Body of pancreas (tissue), 4 donors: ENCODE data around the gene ASPHD2. TPM values are rescaled to one million over a fixed set of nuclear protein-coding genes. Genes with fewer than 3 reads are reported as not detected.

Source experiments
- ATAC-seq: fragments of 150-250 bp; one replicate; pipeline ENCODE4 v1.9.1; 2016
- DNase-seq, 4 donors: peaks; one replicate each; pipeline ENCODE4 v3.0.0-alpha.2; 2019
- H3K27ac ChIP-seq, 4 donors: fragments of 200-600 bp; sonication (generic); 1 replicate in 3 of 4; 2 replicates in 1 of 4; pipeline versions ENCODE4 v1.5.1 to v1.6.1; 2016 to 2019; ENCODE audit warnings: mild to moderate bottlenecking in 1 of 4, mixed read lengths in 1 of 4, moderate library complexity in 1 of 4
- H3K27me3 ChIP-seq, 2 donors: fragments of 200-600 bp; sonication (generic); one replicate each; pipeline ENCODE4 v1.6.0; 2016; ENCODE audit warnings: mild to moderate bottlenecking in 1 of 2
- H3K36me3 ChIP-seq, 2 donors: fragments of 200-600 bp; sonication (generic); replicated peaks in 1 of 2; 2 replicates each; pipeline ENCODE4 v1.5.1; 2016; ENCODE audit warnings: low read depth in 2 of 2; ENCODE audit not compliant: insufficient read depth in 1 of 2
- H3K4me1 ChIP-seq: fragments of 200-600 bp; sonication (generic); one replicate; pipeline ENCODE4 v1.6.0; 2016
- H3K4me3 ChIP-seq, 2 donors: fragments of 200-600 bp; sonication (generic); 1 replicate in 1 of 2; 2 replicates in 1 of 2; pipeline ENCODE4 v1.5.1; 2016 to 2019
- H3K9me3 ChIP-seq, 3 donors: fragments of 200-600 bp; sonication (generic); 1 replicate in 2 of 3; 2 replicates in 1 of 3; pipeline ENCODE4 v1.5.1; 2016
- CTCF ChIP-seq, 7 experiments: fragments of 450-650 bp in 4 of 7; fragments of 200-600 bp in 3 of 7; sonication (generic) in 3 of 7; IDR thresholded peaks; one replicate each; pipeline ENCODE4 v1.5.1; 2016 to 2019; ENCODE audit warnings: antibody characterized with exemption in 7 of 7
- POLR2A ChIP-seq, 3 donors: fragments of 450-650 bp; IDR thresholded peaks; one replicate each; pipeline ENCODE4 v1.6.1; 2016; ENCODE audit warnings: antibody characterized with exemption in 3 of 3, mild to moderate bottlenecking in 2 of 3
- WGBS, 2 donors: methylation state at CpG; one replicate each; pipeline ENCODE4 v1.1.5; 2017; 5-methylcytosine and 5-hydroxymethylcytosine counted together
- intact Hi-C: fragments of 100-400 bp; cut with DNase I; formaldehyde crosslinking; loops from one replicate; pipeline ENCODE4 v1.15.1; 2023
- total RNA-seq, 2 donors: library from RNA; depleted of rRNA; stranded (reverse); fragments of >200 nt; gene quantifications; one replicate each; pipeline ENCODE4 v1.1.0, GENCODE V29; 2016

ASPHD2 gene
- 1 to 10 TPM in 1 of 2 donors, under 1 TPM in 1; 0.33 to 1.6 TPM for total RNA-seq

DNA sequence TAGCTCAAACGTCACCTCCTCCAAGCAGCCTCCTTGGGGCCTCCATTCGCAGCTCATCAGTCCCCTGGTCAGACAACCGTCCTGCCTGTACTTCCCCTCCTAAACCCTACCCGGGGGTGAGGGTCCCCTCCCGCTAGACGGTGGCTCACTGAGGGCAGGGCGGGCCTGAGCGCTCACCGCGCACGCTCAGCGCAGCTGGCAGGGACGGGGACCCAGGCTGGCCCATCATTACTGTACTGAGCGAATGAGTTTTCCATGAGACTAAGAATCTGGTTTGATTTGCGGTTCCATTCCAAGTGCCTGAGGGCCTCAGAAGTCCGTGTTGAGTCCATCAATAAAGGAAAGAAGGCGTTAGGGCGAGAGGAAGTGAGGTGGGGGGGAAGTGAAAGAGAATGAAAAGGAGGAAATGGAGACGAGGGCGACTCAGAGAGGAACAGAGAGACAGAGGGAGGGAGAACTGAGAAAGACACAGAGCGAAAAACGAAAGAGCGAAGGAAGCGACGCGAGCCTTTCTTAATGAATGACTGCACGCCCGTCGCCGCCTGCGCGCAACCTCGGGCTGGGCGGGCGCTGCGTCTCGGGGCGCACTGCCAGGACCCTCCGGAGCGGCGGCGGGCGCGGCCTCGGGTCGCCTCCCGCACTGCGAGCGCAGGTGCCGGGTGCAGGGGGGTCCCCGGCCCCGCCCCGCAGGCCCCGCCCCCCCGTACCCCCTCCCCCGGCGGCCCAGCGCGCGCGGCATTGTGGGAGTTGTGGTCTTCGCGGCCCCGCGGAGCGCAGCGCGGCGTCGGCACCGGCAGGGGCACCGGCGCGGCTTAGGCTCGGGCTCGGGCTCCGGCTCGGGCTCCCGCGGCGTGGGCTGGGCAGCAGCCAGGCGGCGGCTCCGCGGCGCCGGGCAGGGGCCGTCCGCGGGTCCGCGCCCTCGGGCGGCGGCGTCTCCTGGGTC lies at the start of gene ASPHD2:
Gene ASPHD2, plus strand, starts transcription at position 746 of the 943 bp plus-strand sequence. CDS start 4,356 bp downstream, outside the sequence.
- peak in 2 of 7 experiments; percentile 16 to 21 for TF ChIP-seq CTCF (IDR thresholded peaks at IDR 0.05)
- peak in 2 of 3 donors; percentile 52 to 64 for TF ChIP-seq POLR2A (IDR thresholded peaks at IDR 0.05)
- H3K27me3 ChIP-seq: no peaks in the 10 kb centered on the region
- no peaks in the 10 kb centered on the region for H3K9me3 ChIP-seq
- H3K4me1 ChIP-seq: peaks cover 13% of the 10 kb centered on the region
- ATAC-seq (peak; percentile 80), DNase-seq (peak; percentile 50 to 69 (median 57))
- intact Hi-C loops: no loop called here
- WGBS, 2 donors: 2% methylated on average over 36 to 66 of the region's 96 CpGs
- peak within 1 kb of the TSS; percentile 26 to 73 (median 48) for H3K27ac ChIP-seq
- H3K4me3 ChIP-seq: peak within 1 kb of the TSS; percentile 16 to 19
- H3K36me3 ChIP-seq: no peaks in the 10 kb centered on the region

DNA sequence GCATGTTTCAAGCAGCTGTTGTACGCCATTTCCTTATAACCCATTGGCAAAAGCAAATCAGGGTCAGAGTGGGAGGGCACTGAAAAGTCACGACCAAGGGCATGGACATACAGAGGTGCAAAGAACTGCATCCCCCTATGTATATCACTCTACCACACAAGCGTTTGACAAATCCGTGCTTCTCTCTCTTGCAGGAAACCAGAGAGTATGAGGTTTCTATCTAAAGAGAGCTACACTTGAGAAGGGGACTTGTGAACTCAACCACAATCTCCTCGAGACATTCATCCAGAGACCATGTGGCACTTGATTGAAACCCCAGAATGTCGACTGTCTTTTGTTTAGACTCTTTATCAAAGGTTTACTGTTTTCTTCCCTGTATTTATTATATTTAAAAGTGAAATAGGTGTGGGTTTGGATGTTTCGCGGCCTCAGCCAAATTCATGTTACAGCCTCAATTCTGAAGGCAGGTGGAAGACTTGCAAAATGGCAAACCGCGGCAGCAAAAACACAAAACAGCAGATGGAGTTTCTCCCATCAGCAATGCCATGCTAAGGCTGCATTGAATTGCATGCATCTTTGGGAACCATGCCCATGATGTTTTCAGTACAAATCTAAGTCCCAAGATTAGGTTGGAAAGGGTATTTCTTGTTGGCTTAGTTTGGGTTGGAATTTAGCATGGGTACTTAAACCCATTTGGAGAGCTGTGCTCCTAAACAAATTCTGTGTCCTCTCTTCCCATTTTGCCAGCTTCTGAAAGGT lies 48.8 kb upstream of the ASPHD2 start:
- H3K36me3 ChIP-seq: no peaks in the 10 kb centered on the region
- no peak for ATAC-seq
- TF ChIP-seq CTCF (IDR thresholded peaks at IDR 0.05): no peak
- no peak for TF ChIP-seq POLR2A (IDR thresholded peaks at IDR 0.05)
- intact Hi-C loops: no loop called here
- H3K27me3 ChIP-seq: peaks cover 0 to 6% of the 10 kb centered on the region in 2 donors
- no peaks in the 10 kb centered on the region for H3K9me3 ChIP-seq
- DNase-seq: no peak
- H3K27ac ChIP-seq: no peak overlapping the region
- no peaks in the 10 kb centered on the region for H3K4me1 ChIP-seq
- H3K4me3 ChIP-seq: no peak overlapping the region
- 65 to 74% methylated on average over 10 of the region's 10 CpGs for WGBS, 2 donors

GRCh38 chr22:26382782-26383181 lies 46.3 kb upstream of the ASPHD2 start:
- H3K27ac ChIP-seq: no peak overlapping the region
- no peak overlapping the region for H3K4me3 ChIP-seq
- no peaks in the 10 kb centered on the region for H3K9me3 ChIP-seq
- TF ChIP-seq POLR2A (IDR thresholded peaks at IDR 0.05): no peak
- no peaks in the 10 kb centered on the region for H3K36me3 ChIP-seq
- no peak for DNase-seq
- intact Hi-C loops: no loop called here
- WGBS, 2 donors: 36 to 53% methylated on average over 3 of the region's 3 CpGs
- H3K27me3 ChIP-seq: no peaks in the 10 kb centered on the region
- no peaks in the 10 kb centered on the region for H3K4me1 ChIP-seq
- no peak for ATAC-seq

GRCh38 chr22:26383968-26384556 lies 45.0 kb upstream of the ASPHD2 start:
- no peak overlapping the region for H3K27ac ChIP-seq
- H3K4me1 ChIP-seq: no peaks in the 10 kb centered on the region
- H3K27me3 ChIP-seq: no peaks in the 10 kb centered on the region
- ATAC-seq (no peak), DNase-seq (no peak)
- 66 to 67% methylated on average over 7 of the region's 7 CpGs for WGBS, 2 donors
- intact Hi-C loops: no loop called here
- no peaks in the 10 kb centered on the region for H3K9me3 ChIP-seq
- TF ChIP-seq CTCF (IDR thresholded peaks at IDR 0.05) (no peak), POLR2A (IDR thresholded peaks at IDR 0.05) (no peak)
- H3K36me3 ChIP-seq: no peaks in the 10 kb centered on the region
- H3K4me3 ChIP-seq: no peak overlapping the region

GRCh38 chr22:26385164-26385563 lies 43.9 kb upstream of the ASPHD2 start:
- no peak overlapping the region for H3K27ac ChIP-seq
- H3K27me3 ChIP-seq: no peaks in the 10 kb centered on the region
- no peaks in the 10 kb centered on the region for H3K9me3 ChIP-seq
- ATAC-seq: no peak
- H3K36me3 ChIP-seq: no peaks in the 10 kb centered on the region
- no peak for TF ChIP-seq CTCF (IDR thresholded peaks at IDR 0.05)
- TF ChIP-seq POLR2A (IDR thresholded peaks at IDR 0.05): no peak
- no peaks in the 10 kb centered on the region for H3K4me1 ChIP-seq
- DNase-seq: no peak
- intact Hi-C loops: no loop called here
- WGBS, 2 donors: 47 to 59% methylated on average over 1 of the region's 1 CpG
- no peak overlapping the region for H3K4me3 ChIP-seq
